Memory B cell (primary cell): ENCODE data around the gene TMUB1.
A peak's percentile ranks its signal among the peaks of the same experiment; 100 is the strongest.

ENCODE experiments used
- ATAC-seq: fragments of 150-1000 bp; cut with Tn5 transposase; 2 replicates; pipeline ENCODE4 v1.10.0; 2021; ENCODE audit warnings: low read depth, mild to moderate bottlenecking, moderate library complexity
- DNase-seq, 2 donors: peaks; one replicate each; pipeline ENCODE4 v3.0.0; 2022; ENCODE audit warnings: low spot score in 2 of 2
- H3K27ac Mint-ChIP-seq: one replicate; pipeline ENCODE4 v1.8.0; 2022; ENCODE audit warnings: mild to moderate bottlenecking, moderate library complexity, mixed read lengths
- H3K27me3 Mint-ChIP-seq: one replicate; pipeline ENCODE4 v1.8.0; 2022; ENCODE audit warnings: mixed read lengths
- H3K36me3 Mint-ChIP-seq: one replicate; pipeline ENCODE4 v1.8.0; 2022; ENCODE audit warnings: mild to moderate bottlenecking, mixed read lengths
- H3K4me1 Mint-ChIP-seq: one replicate; pipeline ENCODE4 v1.8.0; 2022; ENCODE audit warnings: mixed read lengths
- H3K4me3 Mint-ChIP-seq: one replicate; pipeline ENCODE4 v1.8.0; 2022; ENCODE audit warnings: mild to moderate bottlenecking, moderate library complexity, mixed read lengths
- H3K9me3 Mint-ChIP-seq: one replicate; pipeline ENCODE4 v1.8.0; 2022; ENCODE audit warnings: mixed read lengths

Gene TMUB1

GRCh38 chr7:151083071-151083823, at the start of gene TMUB1:
TMUB1 (minus strand) TSS chr7:151083493; CDS start chr7:151082563, 930 bp downstream.
- Mint-ChIP-seq H3K4me3 (peak within 1 kb of the TSS; percentile 90), H3K36me3 (peaks cover 3% of the 10 kb centered on the region), H3K27me3 (peaks cover 2% of the 10 kb centered on the region), H3K27ac (peak within 1 kb of the TSS; percentile 96), H3K9me3 (no peaks in the 10 kb centered on the region), H3K4me1 (peaks cover 36% of the 10 kb centered on the region)
- DNase-seq (peak; percentile 81 to 86), ATAC-seq (peak; percentile 59)

DNA sequence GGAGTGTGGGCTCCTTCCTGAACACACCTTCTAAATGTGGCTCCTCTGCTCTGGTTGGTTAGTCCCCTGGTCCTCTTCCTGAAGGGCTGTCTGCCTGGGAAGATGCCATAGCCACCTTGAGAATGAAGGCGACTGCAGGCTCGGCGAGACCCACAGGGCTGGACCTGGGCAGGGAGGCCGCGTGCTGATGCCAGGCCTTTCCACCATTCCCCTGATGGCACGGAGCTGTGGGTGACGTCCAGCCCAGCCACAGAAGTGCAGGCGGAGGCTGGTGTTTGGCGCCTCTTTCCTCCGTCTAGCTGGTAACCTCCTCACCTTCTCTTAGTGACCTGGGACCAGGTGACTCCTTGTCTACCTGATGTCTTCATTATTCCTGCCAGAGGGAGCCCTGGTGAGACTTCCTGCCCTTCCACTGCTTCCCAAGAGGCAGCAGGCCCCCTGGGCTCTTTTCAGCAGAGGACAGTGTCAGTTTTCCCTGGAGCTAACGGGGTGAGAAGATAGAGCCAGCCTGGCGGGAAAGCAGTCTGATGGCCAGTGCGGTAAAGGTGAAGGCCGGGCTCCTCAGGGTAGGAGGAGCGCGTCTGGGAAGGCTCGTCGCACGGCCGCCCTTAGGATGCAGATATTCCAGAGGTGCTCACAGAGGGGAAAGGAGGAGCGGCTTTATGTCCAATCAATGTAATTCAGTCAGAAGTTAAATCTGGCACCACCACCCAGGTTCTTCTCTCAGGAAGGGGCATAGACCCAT, 49.3 kb upstream of the TMUB1 start:
- Mint-ChIP-seq H3K4me3 (no peak overlapping the region), H3K9me3 (no peaks in the 10 kb centered on the region), H3K27me3 (no peaks in the 10 kb centered on the region), H3K4me1 (no peaks in the 10 kb centered on the region), H3K36me3 (peaks cover 14% of the 10 kb centered on the region), H3K27ac (no peak overlapping the region)
- DNase-seq (no peak), ATAC-seq (no peak)

DNA sequence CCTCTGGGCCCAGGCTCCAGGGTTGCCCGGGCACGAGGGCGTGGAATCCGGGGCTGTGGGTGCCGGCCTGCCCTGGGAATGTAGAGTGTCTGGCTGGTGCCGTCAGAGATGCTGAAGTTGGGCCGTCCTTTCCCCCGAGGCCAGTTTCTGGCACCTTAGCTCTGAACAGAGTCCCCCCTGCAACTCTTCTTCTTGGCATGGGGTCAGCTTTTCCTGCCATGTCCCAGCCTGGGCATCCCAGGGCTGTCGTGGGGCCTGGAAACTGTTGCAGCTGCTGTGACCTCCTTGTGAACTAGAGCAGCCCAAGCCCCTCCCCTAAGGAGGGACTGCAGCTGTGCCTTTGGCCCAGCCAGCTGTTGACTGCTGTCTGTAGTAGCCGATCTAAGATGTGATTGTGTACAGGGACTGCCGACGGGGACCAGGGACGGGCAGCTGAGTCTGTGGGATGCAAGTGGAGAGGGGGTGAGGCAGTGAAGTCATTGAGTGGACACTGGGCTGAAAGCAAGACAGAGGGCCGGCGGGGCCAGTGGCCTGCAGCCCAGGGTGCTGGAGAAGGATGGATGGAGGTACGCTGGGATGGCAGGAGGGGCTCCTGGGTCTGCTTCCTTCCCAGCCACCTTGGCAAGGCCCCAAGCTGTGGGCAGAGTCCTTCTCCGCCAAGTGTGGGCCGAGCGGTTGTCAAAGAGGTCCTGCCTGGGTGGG, 48.5 kb upstream of the TMUB1 start:
- Mint-ChIP-seq H3K4me3 (no peak overlapping the region), H3K36me3 (peaks cover 14% of the 10 kb centered on the region), H3K9me3 (no peaks in the 10 kb centered on the region), H3K27me3 (no peaks in the 10 kb centered on the region), H3K27ac (no peak overlapping the region), H3K4me1 (no peaks in the 10 kb centered on the region)
- ATAC-seq (no peak), DNase-seq (no peak)

DNA sequence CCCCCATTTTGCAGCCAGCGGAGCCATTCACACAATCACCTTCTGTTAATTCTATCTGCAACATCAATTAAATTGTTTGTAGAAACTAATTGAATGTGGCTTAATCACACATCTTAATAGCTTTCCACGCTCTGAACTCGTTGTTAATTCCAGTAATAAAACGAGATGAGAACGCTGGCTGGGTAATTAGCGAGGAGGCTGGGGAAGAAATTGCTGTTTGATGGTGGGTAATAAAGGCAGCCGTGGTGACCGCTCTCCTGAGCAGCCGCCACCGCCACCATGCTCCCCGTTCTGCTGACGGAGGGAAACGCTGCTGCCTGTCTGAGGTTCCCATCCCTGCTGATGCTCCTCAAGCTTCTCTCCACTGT, 47.9 kb upstream of the TMUB1 start:
- Mint-ChIP-seq H3K4me3 (no peak overlapping the region), H3K36me3 (peaks cover 14% of the 10 kb centered on the region), H3K27me3 (no peaks in the 10 kb centered on the region), H3K27ac (no peak overlapping the region), H3K9me3 (no peaks in the 10 kb centered on the region), H3K4me1 (no peaks in the 10 kb centered on the region)
- DNase-seq, result no peak
- ATAC-seq, result no peak

- Mint-ChIP-seq H3K27me3 (no peaks in the 10 kb centered on the region), H3K9me3 (no peaks in the 10 kb centered on the region), H3K27ac (no peak overlapping the region), H3K4me3 (no peak overlapping the region), H3K36me3 (peaks cover 14% of the 10 kb centered on the region), H3K4me1 (no peaks in the 10 kb centered on the region)
- ATAC-seq (no peak), DNase-seq (no peak)
Observed at GRCh38 chr7:151130741-151131157, 47.5 kb upstream of the TMUB1 start.

DNA sequence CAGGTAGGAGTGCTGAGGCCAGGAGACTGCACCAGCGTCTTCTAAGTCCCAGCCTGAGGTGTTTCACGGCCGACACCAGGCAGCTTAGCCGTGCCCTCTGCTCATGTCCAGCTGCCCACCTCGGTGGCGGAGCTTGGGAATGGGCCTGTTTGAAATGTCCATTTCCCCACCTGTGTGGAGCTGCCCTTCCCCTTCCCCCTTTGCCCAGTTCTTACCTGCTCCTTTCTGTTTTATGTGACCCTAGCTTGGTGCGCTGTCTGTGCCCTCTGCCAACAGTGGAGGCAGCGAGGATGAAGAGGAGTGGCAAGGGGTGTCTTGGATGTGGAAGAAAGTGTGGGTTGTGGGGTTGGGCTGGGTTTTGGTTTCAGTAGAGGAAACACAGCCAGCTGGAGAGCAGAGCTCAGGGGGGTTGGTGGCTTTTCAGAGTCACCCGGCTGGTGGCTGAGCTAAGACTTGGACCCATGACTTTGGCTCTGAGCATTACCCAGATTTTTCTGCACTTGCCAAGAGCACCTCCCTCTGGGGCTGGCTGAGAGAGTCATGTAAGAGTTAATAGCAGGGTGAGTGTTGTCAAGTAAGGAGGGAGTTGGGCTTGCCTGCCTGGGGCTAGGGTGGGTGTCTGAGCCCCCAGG, 46.8 kb upstream of the TMUB1 start:
- Mint-ChIP-seq H3K9me3 (no peaks in the 10 kb centered on the region), H3K27ac (no peak overlapping the region), H3K4me1 (no peaks in the 10 kb centered on the region), H3K36me3 (peaks cover 13% of the 10 kb centered on the region), H3K27me3 (no peaks in the 10 kb centered on the region), H3K4me3 (no peak overlapping the region)
- ATAC-seq (no peak), DNase-seq (no peak)

GRCh38 chr7:151129117-151129959, 46.0 kb upstream of the TMUB1 start:
- ATAC-seq (no peak), DNase-seq (no peak)
- no peaks in the 10 kb centered on the region for H3K9me3 Mint-ChIP-seq
- H3K4me1 Mint-ChIP-seq, result no peaks in the 10 kb centered on the region
- no peak overlapping the region for H3K27ac Mint-ChIP-seq
- H3K4me3 Mint-ChIP-seq, result no peak overlapping the region
- H3K36me3 Mint-ChIP-seq, result peaks cover 12% of the 10 kb centered on the region
- H3K27me3 Mint-ChIP-seq, result no peaks in the 10 kb centered on the region

- no peak overlapping the region for H3K4me3 Mint-ChIP-seq
- peaks cover 3% of the 10 kb centered on the region for H3K4me1 Mint-ChIP-seq
- ATAC-seq, result no peak
- no peak overlapping the region for H3K27ac Mint-ChIP-seq
- DNase-seq, result no peak
- H3K9me3 Mint-ChIP-seq, result no peaks in the 10 kb centered on the region
- H3K36me3 Mint-ChIP-seq, result peaks cover 15% of the 10 kb centered on the region
- no peaks in the 10 kb centered on the region for H3K27me3 Mint-ChIP-seq
Observed at GRCh38 chr7:151128716-151129115, 45.4 kb upstream of the TMUB1 start.

- peaks cover 19% of the 10 kb centered on the region for H3K36me3 Mint-ChIP-seq
Observed at GRCh38 chr7:151128144-151128543, 44.9 kb upstream of the TMUB1 start.

GRCh38 chr7:151126491-151127137, 43.3 kb upstream of the TMUB1 start:
- ATAC-seq (no peak), DNase-seq (no peak)
- H3K4me1 Mint-ChIP-seq, result peaks cover 4% of the 10 kb centered on the region
- H3K27ac Mint-ChIP-seq, result no peak overlapping the region
- peaks cover 21% of the 10 kb centered on the region for H3K36me3 Mint-ChIP-seq
- H3K27me3 Mint-ChIP-seq, result no peaks in the 10 kb centered on the region
- H3K4me3 Mint-ChIP-seq, result no peak overlapping the region
- no peaks in the 10 kb centered on the region for H3K9me3 Mint-ChIP-seq

More at GRCh38 chr7:151128144-151128543, 44.9 kb upstream of the TMUB1 start:
- Mint-ChIP-seq H3K27me3 (no peaks in the 10 kb centered on the region), H3K4me3 (no peak overlapping the region), H3K27ac (no peak overlapping the region), H3K4me1 (peaks cover 4% of the 10 kb centered on the region), H3K9me3 (no peaks in the 10 kb centered on the region)
- DNase-seq (no peak), ATAC-seq (no peak)

DNA sequence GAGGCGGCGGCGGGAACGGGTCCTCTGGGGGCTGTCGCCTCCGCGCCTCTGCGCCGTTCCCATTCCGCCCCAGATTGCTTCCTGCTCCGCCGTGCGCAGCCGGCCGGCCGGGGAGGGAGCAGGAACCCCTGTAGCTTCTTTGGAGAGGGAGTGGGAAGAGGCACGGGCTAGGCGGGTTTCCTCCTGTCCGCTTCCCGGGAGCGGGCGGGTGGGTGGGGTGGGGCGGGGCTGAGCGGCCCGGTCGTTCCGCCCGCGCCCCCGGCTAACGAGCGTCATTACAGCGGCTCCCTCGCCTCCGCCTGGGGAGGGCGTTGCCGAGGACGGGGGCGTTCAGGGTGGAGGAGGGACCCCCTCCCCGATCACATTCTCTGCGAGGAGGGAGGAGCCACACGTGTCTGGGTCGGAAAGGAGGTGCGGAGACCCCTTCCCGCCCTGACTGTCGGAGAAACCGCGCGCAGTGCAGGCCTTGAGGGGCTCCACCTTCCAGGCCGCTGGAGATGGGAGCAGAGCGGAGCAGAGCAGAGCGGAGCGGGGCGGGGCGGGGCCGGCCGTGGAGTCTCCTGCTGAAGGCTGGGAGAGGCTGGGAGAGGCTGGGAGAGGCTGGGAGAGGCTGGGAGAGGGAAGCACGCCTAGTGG, 42.7 kb upstream of the TMUB1 start:
- Mint-ChIP-seq H3K27ac (no peak overlapping the region), H3K36me3 (peaks cover 26% of the 10 kb centered on the region), H3K4me1 (peaks cover 4% of the 10 kb centered on the region), H3K4me3 (no peak overlapping the region), H3K27me3 (no peaks in the 10 kb centered on the region), H3K9me3 (no peaks in the 10 kb centered on the region)
- DNase-seq (no peak), ATAC-seq (no peak)

DNA sequence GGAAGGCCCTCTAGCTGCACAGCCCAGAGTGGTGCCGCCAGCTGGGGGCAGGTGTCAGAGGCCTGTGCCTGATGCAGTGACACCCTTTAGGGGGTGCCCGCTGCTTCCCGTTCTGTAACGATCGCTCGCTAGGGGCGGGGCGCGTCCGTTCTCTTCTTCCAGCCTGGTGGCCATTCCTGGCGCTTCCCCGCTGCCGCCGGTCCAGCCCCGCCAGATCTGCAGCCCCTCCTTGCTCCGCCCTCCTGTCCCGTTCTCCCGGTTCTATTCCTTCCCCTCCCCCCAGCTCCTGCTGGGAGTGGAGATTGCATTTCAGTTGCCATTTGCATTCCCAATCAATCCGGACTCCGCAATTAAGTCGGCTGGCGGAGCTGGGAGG, 42.2 kb upstream of the TMUB1 start:
- Mint-ChIP-seq H3K9me3 (no peaks in the 10 kb centered on the region), H3K27me3 (no peaks in the 10 kb centered on the region), H3K4me1 (peaks cover 4% of the 10 kb centered on the region), H3K4me3 (no peak overlapping the region), H3K27ac (no peak overlapping the region), H3K36me3 (peaks cover 29% of the 10 kb centered on the region)
- DNase-seq (no peak), ATAC-seq (no peak)
